DMS53 treated with DMSO at 0.1 percent for 48 hours (cell line): ENCODE data around the gene PLBD2.
"Not testable (repeated sequence)": the region's sequence is repeated elsewhere in the genome, so short reads cannot be mapped to it uniquely, and the experiment has no call there.

Experiments
- DNase-seq: peaks from one replicate; lab custom pipeline; 2025; ENCODE audit not compliant: unreplicated experiment; lab: John Stamatoyannopoulos, UW

The PLBD2 gene

DNA sequence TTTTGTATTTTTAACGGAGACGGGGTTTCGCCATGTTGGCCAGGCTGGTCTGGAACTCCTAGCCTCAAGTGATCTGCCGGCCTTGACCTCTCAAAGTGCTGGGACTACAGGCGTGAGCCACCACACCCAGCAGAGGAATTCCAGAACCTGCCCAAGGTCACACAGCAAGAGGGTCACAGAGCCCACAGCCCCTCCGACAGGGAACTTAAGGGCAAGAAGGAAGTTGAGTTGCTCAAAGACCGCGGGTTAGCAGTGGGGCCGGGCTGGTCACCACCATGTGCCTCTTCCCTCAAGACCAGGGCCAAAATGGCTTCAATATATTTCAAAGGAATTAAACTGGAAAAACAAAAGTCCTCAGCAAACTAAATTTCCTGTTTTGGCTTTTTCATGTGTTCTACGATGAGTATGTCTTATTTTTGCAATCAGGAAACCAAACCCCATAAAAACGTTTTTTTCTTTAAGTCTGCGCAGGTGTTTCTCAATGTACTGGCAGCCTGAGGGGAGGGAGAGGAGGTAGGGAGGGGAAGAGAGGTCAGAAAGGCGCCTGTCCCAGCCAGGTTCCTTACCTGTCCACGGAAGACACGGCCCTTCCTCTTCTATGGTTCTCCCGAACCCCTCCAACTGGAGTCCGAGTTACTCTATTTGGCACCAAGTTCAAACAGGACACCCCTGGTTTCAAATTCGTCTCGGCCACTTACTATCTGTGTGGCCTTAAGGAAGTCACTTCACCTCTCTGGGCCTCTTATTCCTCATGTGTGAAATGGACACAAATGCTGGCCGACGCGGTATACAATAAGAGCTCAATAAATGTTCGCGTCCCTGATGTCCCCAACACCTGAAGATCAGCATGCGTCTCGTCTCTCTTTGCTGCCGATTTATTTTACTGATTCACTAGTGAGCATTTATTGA is 24.3 kb upstream of the PLBD2 start:
- no peak for DNase-seq

GRCh38 chr12:113334786-113335539 is 23.4 kb upstream of the PLBD2 start, which contains the start of gene SLC8B1:
TSS of gene SLC8B1 (minus strand) at chr12:113335109. CDS start at chr12:113332878, 2,231 bp downstream.
- peak; percentile 59 for DNase-seq

GRCh38 chr12:113339540-113339939 is 18.8 kb upstream of the PLBD2 start:
- DNase-seq: no peak

GRCh38 chr12:113340061-113340460 is 18.3 kb upstream of the PLBD2 start:
- DNase-seq: no peak

- no peak for DNase-seq
Measured at GRCh38 chr12:113341535-113341934, 16.9 kb upstream of the PLBD2 start.

DNA sequence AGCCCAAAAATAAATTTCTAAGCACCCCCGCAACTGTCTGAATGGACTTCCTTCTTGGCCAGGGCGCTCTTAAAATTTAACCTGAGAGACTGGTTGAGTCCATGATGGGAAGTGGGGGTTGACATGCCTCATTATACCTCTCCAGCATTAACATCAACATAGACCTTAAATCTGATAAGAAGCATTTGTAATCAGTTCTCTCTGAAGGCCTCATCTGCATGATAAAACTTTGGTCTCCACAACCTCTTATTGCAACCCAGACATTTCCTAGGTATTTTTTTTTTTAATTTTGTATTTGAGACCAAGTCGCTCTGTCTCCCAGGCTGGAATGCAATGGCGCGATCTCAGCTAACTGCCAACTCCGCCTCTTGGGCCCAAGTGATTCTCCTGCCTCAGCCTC is 13.1 kb upstream of the PLBD2 start:
- no peak for DNase-seq

DNA sequence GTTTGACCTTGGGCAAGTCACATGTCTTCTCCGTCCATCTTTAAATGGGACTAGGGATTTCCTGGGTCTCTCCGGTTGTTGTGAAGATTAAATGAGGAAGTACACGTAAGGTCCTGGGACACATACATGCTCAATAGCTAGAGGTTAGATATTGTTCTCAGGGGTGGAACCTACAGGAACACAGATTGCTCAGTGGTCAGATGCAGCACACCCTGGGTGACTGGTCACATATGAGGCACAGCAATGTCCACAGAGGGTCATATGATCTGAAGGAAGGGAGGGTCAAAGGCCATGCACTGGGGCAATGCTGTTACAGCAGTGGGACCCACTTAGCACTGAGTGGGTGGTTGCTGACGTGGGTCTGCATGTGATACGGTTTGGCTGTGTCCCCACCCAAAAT is 12.0 kb upstream of the PLBD2 start:
- DNase-seq: no peak

GRCh38 chr12:113347107-113347506 is 11.3 kb upstream of the PLBD2 start:
- DNase-seq: no peak

- no peak for DNase-seq
Measured at GRCh38 chr12:113347892-113348291, 10.5 kb upstream of the PLBD2 start.

DNA sequence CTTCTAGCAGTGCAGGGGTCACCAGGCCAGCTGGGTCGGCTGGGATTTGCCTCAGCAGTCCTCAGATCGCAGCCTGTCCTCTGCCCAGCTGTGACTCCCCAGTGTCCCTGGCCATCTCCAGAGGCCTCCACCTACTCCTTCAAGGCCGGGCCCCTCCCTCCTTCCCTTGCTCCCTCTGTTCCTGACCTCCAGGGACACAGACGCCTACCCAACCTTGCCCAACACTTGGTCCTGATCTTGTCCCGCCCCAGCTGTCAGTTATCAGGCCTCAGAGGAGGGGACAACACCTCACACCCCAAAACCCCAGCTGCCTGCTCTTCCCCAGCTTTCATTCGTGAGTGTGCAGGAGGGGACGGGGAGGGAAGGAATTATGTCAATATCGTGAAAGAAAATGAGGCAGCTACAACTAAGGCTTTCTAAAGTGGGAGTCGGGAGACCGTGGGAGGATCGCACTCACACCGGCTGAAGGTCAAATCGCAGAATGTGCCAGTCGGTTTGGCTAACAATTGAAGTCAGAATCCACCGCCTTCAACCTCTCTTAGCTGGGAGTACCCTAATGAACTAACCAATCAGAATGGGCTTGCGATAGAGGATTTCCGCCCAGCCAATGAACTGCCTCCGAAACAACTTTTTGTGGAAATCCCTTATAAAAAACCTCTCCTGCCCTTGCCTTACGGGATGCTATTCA is 9.4 kb upstream of the PLBD2 start:
- DNase-seq: no peak

GRCh38 chr12:113351089-113351488 is 7.3 kb upstream of the PLBD2 start:
- DNase-seq: no peak

DNA sequence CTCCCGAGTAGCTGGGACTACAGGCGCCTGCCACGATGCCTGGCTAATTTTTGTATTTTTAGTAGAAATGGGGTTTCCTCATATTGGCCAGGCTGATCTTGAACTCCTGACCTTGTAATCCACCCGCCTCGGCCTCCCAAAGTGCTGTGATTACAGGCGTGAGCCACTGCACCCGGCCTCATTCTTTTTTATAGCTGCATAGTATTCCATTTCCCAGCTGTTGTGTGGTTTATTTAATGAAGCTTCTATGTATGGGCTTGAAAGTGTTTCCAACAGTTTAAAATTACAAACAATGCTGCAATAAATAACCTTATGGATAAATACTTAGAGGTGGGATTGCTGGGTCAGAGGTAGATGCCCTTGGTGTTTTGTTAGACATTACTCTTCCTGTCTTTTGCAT is 4.2 kb upstream of the PLBD2 start:
- DNase-seq: not testable (repeated sequence)

DNA sequence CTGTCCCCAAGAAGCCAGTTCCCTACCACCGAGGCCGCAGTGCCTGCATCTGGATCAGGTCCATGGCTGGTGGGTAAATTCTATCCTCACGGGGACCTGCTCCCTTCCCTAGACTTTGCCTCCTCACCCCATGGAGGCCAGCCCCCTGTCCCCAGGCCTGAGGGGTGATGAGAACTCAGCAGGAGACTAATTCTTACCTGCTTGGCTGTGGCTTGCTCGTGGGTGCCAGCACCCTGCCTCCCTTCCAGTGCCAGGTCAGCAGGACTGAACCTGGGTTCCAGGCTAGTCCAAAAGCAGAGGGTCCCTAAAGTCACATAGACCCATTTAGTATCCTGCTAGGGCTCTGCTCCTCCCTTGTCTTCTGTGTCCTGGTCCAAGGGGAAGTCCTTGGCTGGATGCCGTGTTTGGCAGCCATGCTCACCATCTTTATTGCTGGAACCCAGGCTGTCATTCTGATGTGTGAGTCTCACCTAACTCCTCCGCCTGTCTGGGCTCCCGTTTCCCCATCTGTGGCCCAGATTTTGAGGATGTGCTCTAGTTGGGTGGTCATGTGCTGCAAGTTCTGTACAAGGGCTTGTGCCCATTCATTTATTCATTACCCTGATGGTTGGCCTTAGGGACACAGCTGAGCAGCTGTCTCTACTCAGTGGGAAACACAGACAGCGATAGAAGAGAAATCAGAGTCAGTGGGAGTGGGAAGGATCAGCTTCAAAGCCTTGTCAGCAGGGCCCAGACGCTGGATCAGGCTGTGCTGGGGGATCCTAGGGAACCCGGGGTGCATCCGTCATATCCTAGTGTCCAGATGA is 949 bp downstream of the PLBD2 start:
- no peak for DNase-seq

GRCh38 chr12:113359939-113360748 is 1.8 kb downstream of the PLBD2 start:
- DNase-seq: no peak

DNA sequence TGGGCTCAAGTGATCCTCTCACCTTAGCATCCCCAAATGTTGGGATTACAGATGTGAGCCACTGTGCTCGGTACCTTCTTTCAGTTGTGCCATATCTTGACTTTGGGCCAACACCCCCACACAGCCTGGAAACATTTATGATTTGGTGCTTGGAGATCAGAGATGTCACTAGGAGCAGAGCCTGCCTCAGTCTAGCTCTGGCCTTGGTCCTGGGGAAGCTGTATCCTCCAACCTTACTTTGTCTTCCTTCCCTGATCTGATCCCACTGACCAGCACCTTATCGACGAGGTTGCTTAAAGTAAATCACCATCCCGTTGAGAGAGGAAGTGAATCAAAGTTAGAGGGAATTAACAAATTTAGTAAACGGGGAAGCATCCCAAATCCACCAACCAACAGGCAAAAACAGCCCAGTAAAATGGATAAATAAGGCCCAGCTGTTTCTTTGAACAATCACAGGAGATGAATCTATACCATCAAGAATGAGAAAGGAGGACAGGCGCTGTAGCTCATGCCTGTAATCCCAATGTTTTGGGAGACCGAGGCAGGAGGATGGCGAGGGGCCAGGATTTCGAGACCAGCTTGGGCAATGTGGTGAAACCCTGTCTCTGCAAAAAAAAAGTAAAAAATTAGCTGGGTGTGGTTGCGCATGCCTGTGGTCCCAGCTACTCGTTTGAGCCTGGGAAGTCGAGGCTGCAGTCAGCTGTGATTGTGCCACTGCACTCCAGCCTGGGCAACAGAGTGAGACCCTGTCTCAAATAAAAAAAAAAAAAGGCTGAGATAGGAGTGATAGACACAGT is 3.4 kb downstream of the PLBD2 start:
- no peak for DNase-seq

- no peak for DNase-seq
Measured at GRCh38 chr12:113364698-113365097, 6.3 kb downstream of the PLBD2 start.

DNA sequence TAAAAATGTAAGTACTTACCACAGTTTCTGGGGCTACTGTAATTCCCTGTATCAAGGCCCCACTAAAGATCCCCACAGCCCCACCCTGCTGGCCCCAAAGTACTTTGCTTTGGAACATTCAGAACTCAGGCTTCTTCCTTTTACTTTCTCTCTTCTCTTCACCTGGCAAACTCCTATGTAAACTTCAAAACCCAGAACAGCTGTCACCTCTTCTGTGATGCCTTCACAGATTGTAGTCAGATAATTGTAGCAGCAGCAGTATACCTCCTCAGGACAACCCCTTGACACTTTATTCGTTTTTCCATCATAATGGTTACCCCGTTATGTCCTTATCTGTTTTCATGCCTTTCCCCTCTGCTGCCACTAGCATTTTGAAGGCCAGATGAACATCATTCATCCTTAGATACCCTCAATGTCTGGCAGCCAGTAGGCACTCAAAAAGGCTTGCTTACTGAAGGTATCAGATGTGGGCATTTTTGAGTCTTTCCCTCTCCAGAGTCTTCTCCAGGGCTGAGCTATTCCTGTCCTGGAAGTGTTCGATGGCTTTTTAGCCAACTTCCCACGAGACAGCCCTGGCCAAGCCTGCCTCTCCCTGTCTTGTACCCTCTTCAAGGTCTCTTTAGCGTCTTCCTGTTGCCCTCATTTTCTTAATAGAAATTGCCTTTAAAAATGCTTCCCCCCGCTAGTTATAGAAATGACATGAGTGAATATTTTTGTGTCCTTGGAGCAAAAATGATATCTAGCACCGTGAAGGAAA is 7.4 kb downstream of the PLBD2 start:
- no peak for DNase-seq

DNA sequence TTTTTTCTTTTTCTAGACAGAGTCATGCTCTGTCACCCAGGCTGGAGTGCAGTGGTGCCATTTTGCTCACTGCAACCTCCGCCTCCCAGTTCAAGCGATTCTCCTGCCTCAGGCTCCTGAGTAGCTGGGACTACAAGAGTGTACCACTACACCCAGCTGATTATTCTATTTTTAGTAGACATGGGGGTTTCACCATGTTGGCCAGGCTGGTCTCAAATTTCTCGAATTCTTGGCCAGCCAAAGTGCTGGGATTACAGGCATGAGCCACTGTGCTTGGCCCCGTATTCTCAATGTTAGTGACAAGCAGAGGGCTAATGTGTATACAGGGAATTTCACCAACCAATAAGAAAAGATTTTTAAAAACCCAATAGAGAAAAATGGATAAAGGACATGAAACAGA is 8.4 kb downstream of the PLBD2 start:
- no peak for DNase-seq
